ENCODE data around the gene TRIM31. TPM values are rescaled to one million over a fixed set of nuclear protein-coding genes. Genes with fewer than 3 reads are reported as not detected.
A peak's percentile ranks its signal among the peaks of the same experiment; 100 is the strongest.

Gene TRIM31
- polyA plus RNA-seq, 2 of the 4 experiments (the other 2 are of a cell fraction), result 2.9 to 3.2 TPM

DNA sequence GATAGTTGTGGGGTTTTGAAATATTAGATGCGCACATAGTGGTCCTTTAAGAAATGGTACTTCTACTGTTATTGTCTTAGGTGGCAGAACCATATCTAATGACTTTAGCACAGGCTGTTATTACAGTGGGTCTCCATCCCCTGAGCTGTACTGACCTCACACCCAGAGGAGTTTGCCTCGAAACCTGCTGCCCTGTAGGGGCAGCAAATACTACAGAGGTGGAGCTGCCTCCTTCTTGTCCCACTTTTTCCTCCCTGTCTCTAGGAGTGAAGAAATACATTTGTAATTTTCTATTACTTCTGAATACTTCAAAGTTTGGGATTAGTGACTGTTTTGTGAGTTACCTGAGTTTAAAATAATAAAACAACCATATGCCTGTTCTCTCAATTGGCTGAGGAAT, 8.2 kb downstream of the TRIM31 start (continued):
- TF ChIP-seq, protein P1, sequence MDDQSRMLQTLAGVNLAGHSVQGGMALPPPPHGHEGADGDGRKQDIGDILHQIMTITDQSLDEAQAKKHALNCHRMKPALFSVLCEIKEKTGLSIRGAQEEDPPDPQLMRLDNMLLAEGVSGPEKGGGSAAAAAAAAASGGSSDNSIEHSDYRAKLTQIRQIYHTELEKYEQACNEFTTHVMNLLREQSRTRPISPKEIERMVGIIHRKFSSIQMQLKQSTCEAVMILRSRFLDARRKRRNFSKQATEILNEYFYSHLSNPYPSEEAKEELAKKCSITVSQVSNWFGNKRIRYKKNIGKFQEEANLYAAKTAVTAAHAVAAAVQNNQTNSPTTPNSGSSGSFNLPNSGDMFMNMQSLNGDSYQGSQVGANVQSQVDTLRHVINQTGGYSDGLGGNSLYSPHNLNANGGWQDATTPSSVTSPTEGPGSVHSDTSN (IDR thresholded peaks at IDR 0.05), result no peak
- TF ChIP-seq NPAS2 (CRISPR knock-in tag; IDR thresholded peaks at IDR 0.05; ENCODE audit: borderline replicate concordance) (no peak), RFX5 (IDR thresholded peaks at IDR 0.05) (no peak), HOXB13 (CRISPR knock-in tag; IDR thresholded peaks at IDR 0.05; ENCODE audit: low read depth) (no peak), CHD2 (IDR thresholded peaks at IDR 0.05; ENCODE audit: low read length, partially characterized antibody) (no peak), HOXB5 (CRISPR knock-in tag; IDR thresholded peaks at IDR 0.05) (no peak), HEYL (CRISPR knock-in tag; IDR thresholded peaks at IDR 0.05) (no peak), TP53 (CRISPR knock-in tag; IDR thresholded peaks at IDR 0.05) (no peak), KDM5A (IDR thresholded peaks at IDR 0.05) (no peak)

DNA sequence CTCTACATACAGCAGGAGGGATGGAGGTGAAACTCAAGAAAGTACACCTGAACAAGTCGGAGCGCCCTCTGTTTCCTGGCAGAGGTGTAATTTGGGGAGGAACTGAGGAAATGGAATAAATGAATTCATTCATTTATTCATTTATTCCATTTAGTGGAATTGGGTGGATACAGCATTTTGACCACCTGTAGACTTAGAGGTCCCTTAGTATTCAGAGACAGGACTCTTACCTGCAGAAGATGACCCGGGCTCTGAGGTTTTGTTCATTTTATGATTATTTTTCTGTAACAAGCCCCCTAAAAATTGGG, 9.1 kb downstream of the TRIM31 start:
- peak overlapping the region in 1 of 2 experiments; percentile 77; a peak in 3 of 6 replicates for H3K27ac ChIP-seq
- H3K4me1 ChIP-seq, result peaks cover 21% of the 10 kb centered on the region
- H3K9me3 ChIP-seq, result no peaks in the 10 kb centered on the region
- H3K4me3 ChIP-seq, result peak overlapping the region; percentile 38; the same call in 2 of the 3 replicates
- 82% methylated on average over 3 of the region's 3 CpGs for WGBS (ENCODE audit: missing lambda C conversion rate)
- peak overlapping the region; percentile 79 for H3K4me2 ChIP-seq
- ChIA-PET CTCF (interaction anchor here (0.9 to 16.7 kb wide), 17 partner anchors 8 to 396 kb away, joined by 3 to 353 read pairs (median 8); partner anchors contain the start of genes RNF39, TRIM31 and TRIM40), POLR2A (interaction anchor here (0.6 to 1.0 kb wide), 2 partner anchors 27 to 29 kb away, joined by 3 to 5 read pairs; no protein-coding TSS in a partner anchor)
- FAIRE-seq (no peak), DNase-seq (ENCODE audit: low read depth in 1 of 2, low spot score in 1 of 2) (no peak), ATAC-seq (no peak)
- TF ChIP-seq NFE2L2 (conservative IDR thresholded peaks at IDR 0.05; ENCODE audit: low read length) (no peak), NPAS2 (CRISPR knock-in tag; IDR thresholded peaks at IDR 0.05; ENCODE audit: borderline replicate concordance) (no peak), MAFK (IDR thresholded peaks at IDR 0.05; ENCODE audit: partially characterized antibody) (no peak), JUNB (IDR thresholded peaks at IDR 0.05) (no peak), EHMT2 (IDR thresholded peaks at IDR 0.05; ENCODE audit: low read depth) (no peak), ZFP36 (IDR thresholded peaks at IDR 0.05; ENCODE audit: borderline replicate concordance, partially characterized antibody) (no peak), KDM1A (IDR thresholded peaks at IDR 0.05; ENCODE audit: low read depth) (no peak), NR3C1 (IDR thresholded peaks at IDR 0.05) (no peak), RARB (CRISPR knock-in tag; IDR thresholded peaks at IDR 0.05) (no peak), HDAC2 (IDR thresholded peaks at IDR 0.05) (no peak), CEBPB (IDR thresholded peaks at IDR 0.05) (no peak), FOSL2 (IDR thresholded peaks at IDR 0.05) (no peak), FOSL2 (CRISPR knock-in tag; IDR thresholded peaks at IDR 0.05) (no peak)
- TF ChIP-seq, protein P2, sequence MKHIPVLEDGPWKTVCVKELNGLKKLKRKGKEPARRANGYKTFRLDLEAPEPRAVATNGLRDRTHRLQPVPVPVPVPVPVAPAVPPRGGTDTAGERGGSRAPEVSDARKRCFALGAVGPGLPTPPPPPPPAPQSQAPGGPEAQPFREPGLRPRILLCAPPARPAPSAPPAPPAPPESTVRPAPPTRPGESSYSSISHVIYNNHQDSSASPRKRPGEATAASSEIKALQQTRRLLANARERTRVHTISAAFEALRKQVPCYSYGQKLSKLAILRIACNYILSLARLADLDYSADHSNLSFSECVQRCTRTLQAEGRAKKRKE (CRISPR knock-in tag; IDR thresholded peaks at IDR 0.05; ENCODE audit: low read depth), result no peak
- TF ChIP-seq, protein P3, sequence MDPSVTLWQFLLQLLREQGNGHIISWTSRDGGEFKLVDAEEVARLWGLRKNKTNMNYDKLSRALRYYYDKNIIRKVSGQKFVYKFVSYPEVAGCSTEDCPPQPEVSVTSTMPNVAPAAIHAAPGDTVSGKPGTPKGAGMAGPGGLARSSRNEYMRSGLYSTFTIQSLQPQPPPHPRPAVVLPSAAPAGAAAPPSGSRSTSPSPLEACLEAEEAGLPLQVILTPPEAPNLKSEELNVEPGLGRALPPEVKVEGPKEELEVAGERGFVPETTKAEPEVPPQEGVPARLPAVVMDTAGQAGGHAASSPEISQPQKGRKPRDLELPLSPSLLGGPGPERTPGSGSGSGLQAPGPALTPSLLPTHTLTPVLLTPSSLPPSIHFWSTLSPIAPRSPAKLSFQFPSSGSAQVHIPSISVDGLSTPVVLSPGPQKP (IDR thresholded peaks at IDR 0.05; ENCODE audit: low read depth, low read length), result no peak
